Testis (tissue), 2 donors: Measurements from ENCODE around the gene LDLRAD4.

ENCODE experiments used
- POLR2A ChIP-seq: fragments of 450-650 bp; IDR thresholded peaks from one replicate; pipeline ENCODE4 v1.6.1; 2017; ENCODE audit warnings: antibody characterized with exemption, mild to moderate bottlenecking, moderate library complexity
- TF ChIP-seq, protein P1 (sequence below), 3 experiments: fragments of 450-650 bp in 2 of 3; fragments of 200-600 bp in 1 of 3; sonication (generic) in 1 of 3; IDR thresholded peaks; one replicate each; pipeline ENCODE4 v1.5.1; 2016 to 2019; ENCODE audit warnings: antibody characterized with exemption in 3 of 3, mild to moderate bottlenecking in 2 of 3, moderate library complexity in 1 of 3

DNA sequence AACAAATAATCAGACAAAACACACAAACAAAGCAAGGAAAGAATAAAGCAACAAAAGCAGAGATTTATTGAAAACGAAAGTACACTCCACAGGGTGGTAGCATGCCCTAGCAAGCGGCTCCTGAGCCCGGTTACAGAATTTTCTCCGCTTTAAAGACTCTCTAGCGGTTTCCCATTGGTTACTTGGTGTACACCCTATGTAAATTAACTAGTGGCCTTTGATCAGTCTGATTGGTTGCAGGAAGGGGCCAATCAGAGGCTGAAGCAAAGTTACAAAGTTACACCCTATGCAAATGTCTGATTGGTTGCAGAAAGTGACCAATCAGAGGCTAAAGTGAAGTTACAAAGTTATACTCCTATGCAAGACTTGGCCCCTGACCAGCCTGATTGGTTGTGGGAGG is 242.9 kb downstream of the LDLRAD4 start:
- TF ChIP-seq, protein P1, sequence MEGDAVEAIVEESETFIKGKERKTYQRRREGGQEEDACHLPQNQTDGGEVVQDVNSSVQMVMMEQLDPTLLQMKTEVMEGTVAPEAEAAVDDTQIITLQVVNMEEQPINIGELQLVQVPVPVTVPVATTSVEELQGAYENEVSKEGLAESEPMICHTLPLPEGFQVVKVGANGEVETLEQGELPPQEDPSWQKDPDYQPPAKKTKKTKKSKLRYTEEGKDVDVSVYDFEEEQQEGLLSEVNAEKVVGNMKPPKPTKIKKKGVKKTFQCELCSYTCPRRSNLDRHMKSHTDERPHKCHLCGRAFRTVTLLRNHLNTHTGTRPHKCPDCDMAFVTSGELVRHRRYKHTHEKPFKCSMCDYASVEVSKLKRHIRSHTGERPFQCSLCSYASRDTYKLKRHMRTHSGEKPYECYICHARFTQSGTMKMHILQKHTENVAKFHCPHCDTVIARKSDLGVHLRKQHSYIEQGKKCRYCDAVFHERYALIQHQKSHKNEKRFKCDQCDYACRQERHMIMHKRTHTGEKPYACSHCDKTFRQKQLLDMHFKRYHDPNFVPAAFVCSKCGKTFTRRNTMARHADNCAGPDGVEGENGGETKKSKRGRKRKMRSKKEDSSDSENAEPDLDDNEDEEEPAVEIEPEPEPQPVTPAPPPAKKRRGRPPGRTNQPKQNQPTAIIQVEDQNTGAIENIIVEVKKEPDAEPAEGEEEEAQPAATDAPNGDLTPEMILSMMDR (IDR thresholded peaks at IDR 0.05), result no peak
- TF ChIP-seq POLR2A, result no peak
